GM12878 (cell line): ENCODE data around the gene MACROD2. TPM values are rescaled to one million over a fixed set of nuclear protein-coding genes. Genes with fewer than 3 reads are reported as not detected.

ENCODE experiments used
- NKRF ChIP-seq: fragments of 450-650 bp; conservative IDR thresholded peaks from 2 replicates; pipeline ENCODE4 v1.6.1; 2017; ENCODE audit warnings: mild to moderate bottlenecking, moderate library complexity
- PBX3 ChIP-seq: IDR thresholded peaks from 2 replicates; pipeline ENCODE4 v1.6.1; 2011; ENCODE audit warnings: mild to moderate bottlenecking, low read depth, low read length, moderate library complexity; ENCODE audit not compliant: insufficient replicate concordance
- PML ChIP-seq: IDR thresholded peaks from 2 replicates; pipeline ENCODE4 v1.6.1; 2012; ENCODE audit warnings: low read length, inconsistent platforms
- POLR2AphosphoS5 ChIP-seq: IDR thresholded peaks from 2 replicates; pipeline ENCODE4 v1.6.1; 2011; ENCODE audit warnings: mild to moderate bottlenecking, low read length, inconsistent platforms
- TARDBP ChIP-seq: IDR thresholded peaks from 2 replicates; pipeline ENCODE4 v1.6.1; 2016; ENCODE audit warnings: borderline replicate concordance
- polyA plus RNA-seq, 11 experiments: library from polyadenylated mRNA; depleted of rRNA in 4 of 11; unstranded in 6 of 11; stranded (reverse) in 5 of 11; fragments of >200 nt; fragmentation: Nextera tagmentation in 4 of 11; fragmentation: Illumina TruSeq in 1 of 11; extraction: Ambion mirVana in 4 of 11; extraction: Trizol in 1 of 11; gene quantifications; 1 replicate in 1 of 11; 2 replicates in 10 of 11; pipeline versions ENCODE4 v1.2.1 to v1.2.3, GENCODE V29; 2011 to 2016; ENCODE audit warnings: inconsistent platforms in 2 of 11, missing spikeins in 2 of 11, low read depth in 1 of 11
- total RNA-seq, 4 experiments: library from RNA; depleted of rRNA in 3 of 4; stranded (reverse); fragments of >200 nt in 3 of 4; fragmentation: Illumina TruSeq in 1 of 4; extraction: Trizol in 1 of 4; gene quantifications; 2 replicates each; pipeline versions ENCODE4 v1.2.1 to v1.2.3, GENCODE V29; 2013 to 2021
- TF ChIP-seq, protein P1 (sequence below): fragments of 450-650 bp; IDR thresholded peaks from 2 replicates; pipeline ENCODE4 v1.6.1; 2017; ENCODE audit warnings: mild to moderate bottlenecking, moderate library complexity

The MACROD2 gene
- total and polyA plus RNA-seq, 10 of the 15 experiments (the other 5 are each of a cell fraction or from before 2014, with no cell fraction given): 1.1 to 21.5 (median 2.2) TPM

DNA sequence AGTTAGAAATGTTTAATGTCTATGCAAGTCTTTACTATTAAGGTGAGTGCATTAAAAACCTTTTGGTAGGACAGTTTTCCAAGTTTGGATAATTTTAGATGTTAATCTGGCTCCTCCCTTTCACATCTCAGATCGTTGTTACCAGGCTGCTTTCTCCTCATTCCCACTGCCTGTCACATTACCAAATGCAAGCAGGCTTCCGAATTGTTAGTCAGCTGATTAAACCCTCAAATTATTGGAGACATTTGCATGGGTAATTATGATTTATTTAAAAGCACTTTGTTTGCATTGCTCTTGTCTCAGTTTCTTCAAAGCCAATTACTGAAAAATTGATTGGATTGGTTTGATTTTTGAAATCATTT is 1761.4 kb downstream of the MACROD2 start (continued):
- TF ChIP-seq, protein P1, sequence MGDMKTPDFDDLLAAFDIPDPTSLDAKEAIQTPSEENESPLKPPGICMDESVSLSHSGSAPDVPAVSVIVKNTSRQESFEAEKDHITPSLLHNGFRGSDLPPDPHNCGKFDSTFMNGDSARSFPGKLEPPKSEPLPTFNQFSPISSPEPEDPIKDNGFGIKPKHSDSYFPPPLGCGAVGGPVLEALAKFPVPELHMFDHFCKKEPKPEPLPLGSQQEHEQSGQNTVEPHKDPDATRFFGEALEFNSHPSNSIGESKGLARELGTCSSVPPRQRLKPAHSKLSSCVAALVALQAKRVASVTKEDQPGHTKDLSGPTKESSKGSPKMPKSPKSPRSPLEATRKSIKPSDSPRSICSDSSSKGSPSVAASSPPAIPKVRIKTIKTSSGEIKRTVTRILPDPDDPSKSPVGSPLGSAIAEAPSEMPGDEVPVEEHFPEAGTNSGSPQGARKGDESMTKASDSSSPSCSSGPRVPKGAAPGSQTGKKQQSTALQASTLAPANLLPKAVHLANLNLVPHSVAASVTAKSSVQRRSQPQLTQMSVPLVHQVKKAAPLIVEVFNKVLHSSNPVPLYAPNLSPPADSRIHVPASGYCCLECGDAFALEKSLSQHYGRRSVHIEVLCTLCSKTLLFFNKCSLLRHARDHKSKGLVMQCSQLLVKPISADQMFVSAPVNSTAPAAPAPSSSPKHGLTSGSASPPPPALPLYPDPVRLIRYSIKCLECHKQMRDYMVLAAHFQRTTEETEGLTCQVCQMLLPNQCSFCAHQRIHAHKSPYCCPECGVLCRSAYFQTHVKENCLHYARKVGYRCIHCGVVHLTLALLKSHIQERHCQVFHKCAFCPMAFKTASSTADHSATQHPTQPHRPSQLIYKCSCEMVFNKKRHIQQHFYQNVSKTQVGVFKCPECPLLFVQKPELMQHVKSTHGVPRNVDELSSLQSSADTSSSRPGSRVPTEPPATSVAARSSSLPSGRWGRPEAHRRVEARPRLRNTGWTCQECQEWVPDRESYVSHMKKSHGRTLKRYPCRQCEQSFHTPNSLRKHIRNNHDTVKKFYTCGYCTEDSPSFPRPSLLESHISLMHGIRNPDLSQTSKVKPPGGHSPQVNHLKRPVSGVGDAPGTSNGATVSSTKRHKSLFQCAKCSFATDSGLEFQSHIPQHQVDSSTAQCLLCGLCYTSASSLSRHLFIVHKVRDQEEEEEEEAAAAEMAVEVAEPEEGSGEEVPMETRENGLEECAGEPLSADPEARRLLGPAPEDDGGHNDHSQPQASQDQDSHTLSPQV: no peak
- TF ChIP-seq PML (no peak), TARDBP (no peak), POLR2AphosphoS5 (no peak), PBX3 (no peak), NKRF (no peak)
